Measurements from ENCODE around the gene SYT2. TPM values are rescaled to one million over a fixed set of nuclear protein-coding genes. Genes with fewer than 3 reads are reported as not detected.

Gene SYT2
- total RNA-seq, 1 donor from 2014 or later: not detected

Other genes starting within 250 kb of the SYT2 start
- gene KDM5B, start 98.0 kb upstream of the SYT2 start, total RNA-seq: 34.7 and 43.5 TPM in 2 replicates
- gene PCAT6, start 100.5 kb upstream of the SYT2 start, total RNA-seq: 0.67 and 0.83 TPM in 2 replicates
- gene RABIF, start 178.7 kb upstream of the SYT2 start, total RNA-seq: 10.7 and 13.2 TPM in 2 replicates
- 30.4 and 30.8 TPM in 2 replicates for gene KLHL12, start 216.8 kb upstream of the SYT2 start, total RNA-seq
- gene ADIPOR1, start 247.9 kb upstream of the SYT2 start, total RNA-seq: 44.4 and 45.0 TPM in 2 replicates

All from activated B cell treated with CpG ODN at 0.5 μM for 24 hours (primary cell).